GM23338 (cell line): ENCODE measurements around the gene EID2. TPM values are rescaled to one million over a fixed set of nuclear protein-coding genes. Genes with fewer than 3 reads are reported as not detected.

ENCODE experiments used
- ATAC-seq: fragments of 200-7000 bp; cut with Tn5 transposase; 3 replicates; pipeline ENCODE4 v1.9.1; 2020
- DNase-seq: peaks from one replicate; pipeline ENCODE4 v3.0.0-alpha.2; 2015; ENCODE audit warnings: low spot score
- H2AFZ ChIP-seq: fragments of 200-600 bp; sonication (generic); 2 replicates; pipeline ENCODE4 v1.8.0; 2016; ENCODE audit warnings: antibody characterized with exemption, mild to moderate bottlenecking, moderate library complexity
- H3F3A ChIP-seq: fragments of 200-600 bp; sonication (generic); replicated peaks from 2 replicates; pipeline ENCODE4 v1.8.0; 2017; ENCODE audit warnings: antibody characterized with exemption, mixed run types, low read depth
- H3K27ac ChIP-seq: fragments of 200-600 bp; sonication (generic); 2 replicates; pipeline ENCODE4 v1.6.1; 2016; ENCODE audit warnings: low read depth
- H3K27me3 ChIP-seq: fragments of 200-600 bp; sonication (generic); 2 replicates; pipeline ENCODE4 v1.8.0; 2016; ENCODE audit warnings: mild to moderate bottlenecking, mixed run types, moderate library complexity; ENCODE audit not compliant: insufficient read depth
- H3K36me3 ChIP-seq: fragments of 200-600 bp; sonication (generic); 2 replicates; pipeline ENCODE4 v1.8.0; 2016; ENCODE audit warnings: mild to moderate bottlenecking; ENCODE audit not compliant: insufficient read depth
- H3K4me1 ChIP-seq: fragments of 200-600 bp; sonication (generic); 2 replicates; pipeline ENCODE4 v1.8.0; 2016; ENCODE audit warnings: mild to moderate bottlenecking, moderate library complexity; ENCODE audit not compliant: insufficient read depth
- H3K4me2 ChIP-seq: fragments of 200-600 bp; sonication (generic); 2 replicates; pipeline ENCODE4 v1.7.1; 2017; ENCODE audit warnings: mixed run types
- H3K4me3 ChIP-seq: fragments of 200-600 bp; sonication (generic); 2 replicates; pipeline ENCODE4 v1.6.1; 2016; ENCODE audit warnings: mixed run types
- H3K79me2 ChIP-seq: fragments of 200-600 bp; sonication (generic); replicated peaks from 2 replicates; pipeline ENCODE4 v1.8.0; 2017; ENCODE audit warnings: mild to moderate bottlenecking; ENCODE audit not compliant: insufficient read depth
- H3K9me2 ChIP-seq: fragments of 200-600 bp; sonication (generic); 2 replicates; pipeline ENCODE4 v1.8.0; 2017; ENCODE audit not compliant: insufficient read depth
- H4K20me1 ChIP-seq: fragments of 200-600 bp; sonication (generic); replicated peaks from 2 replicates; pipeline ENCODE4 v1.8.0; 2017; ENCODE audit warnings: mild to moderate bottlenecking; ENCODE audit not compliant: insufficient read depth
- H3K27ac Mint-ChIP-seq: 2 replicates; pipeline ENCODE4 v1.8.0; 2020; ENCODE audit warnings: inconsistent platforms, mild to moderate bottlenecking, moderate library complexity, mixed read lengths
- H3K27me3 Mint-ChIP-seq: 3 replicates; pipeline ENCODE4 v1.8.0; 2022; ENCODE audit warnings: low read depth, mild to moderate bottlenecking, moderate library complexity, mixed read lengths, inconsistent platforms; ENCODE audit not compliant: insufficient read depth, poor library complexity
- H3K36me3 Mint-ChIP-seq: 3 replicates; pipeline ENCODE4 v1.8.0; 2021; ENCODE audit warnings: low read depth, mild to moderate bottlenecking, inconsistent platforms, moderate library complexity, mixed read lengths
- H3K4me1 Mint-ChIP-seq: 3 replicates; pipeline ENCODE4 v1.8.0; 2020; ENCODE audit warnings: mild to moderate bottlenecking, inconsistent platforms, mixed read lengths
- H3K4me3 Mint-ChIP-seq: 3 replicates; pipeline ENCODE4 v1.8.0; 2021; ENCODE audit warnings: moderate library complexity, mild to moderate bottlenecking, inconsistent platforms, mixed read lengths
- H3K9me3 Mint-ChIP-seq: 3 replicates; pipeline ENCODE4 v1.8.0; 2020; ENCODE audit warnings: moderate library complexity, mild to moderate bottlenecking, inconsistent platforms, mixed read lengths
- EZH2 ChIP-seq: fragments of 200-600 bp; sonication (generic); IDR thresholded peaks from one replicate; pipeline ENCODE4 v1.8.0; 2017; ENCODE audit warnings: antibody characterized with exemption, mild to moderate bottlenecking, low read depth; ENCODE audit not compliant: unreplicated experiment
- JUNB ChIP-seq: IDR thresholded peaks from one replicate; pipeline ENCODE4 v1.6.1; 2016; ENCODE audit warnings: antibody characterized with exemption; ENCODE audit not compliant: unreplicated experiment
- STAT1 ChIP-seq: IDR thresholded peaks from one replicate; pipeline ENCODE4 v1.6.1; 2016; ENCODE audit warnings: antibody characterized with exemption; ENCODE audit not compliant: unreplicated experiment
- ZNF331 ChIP-seq: fragments of 250-450 bp; sonication (Bioruptor Pico); IDR thresholded peaks from 2 replicates; pipeline ENCODE4 v1.5.0; 2020; ENCODE audit warnings: low read depth, mild to moderate bottlenecking, moderate library complexity
- polyA plus RNA-seq: library from polyadenylated mRNA; unstranded; fragments of >200 nt; fragmentation: Nextera tagmentation; extraction: Ambion mirVana; gene quantifications from 2 replicates; pipeline ENCODE4 v1.2.1, GENCODE V29; 2016
- total RNA-seq: library from RNA; depleted of rRNA; stranded (reverse); fragments of >200 nt; shearing (Covaris generic); gene quantifications from 2 replicates; pipeline ENCODE4 v1.2.3, GENCODE V29; 2014
- TF ChIP-seq, protein P1 (sequence below), 2 experiments: fragments of 200-600 bp in 1 of 2; sonication (generic) in 1 of 2; conservative IDR thresholded peaks; 2 replicates each; pipeline versions ENCODE4 v1.5.1 to v1.6.1; 2016 to 2017; ENCODE audit warnings: antibody characterized with exemption in 2 of 2, low read depth in 2 of 2, mild to moderate bottlenecking in 2 of 2, moderate library complexity in 1 of 2
- TF ChIP-seq, protein P2 (sequence below): IDR thresholded peaks from 2 replicates; pipeline ENCODE4 v1.6.1; 2016; ENCODE audit warnings: antibody characterized with exemption
- TF ChIP-seq, protein P3 (sequence below): fragments of 250-450 bp; sonication (Bioruptor Pico); IDR thresholded peaks from 2 replicates; pipeline ENCODE4 v1.5.0; 2020; ENCODE audit warnings: mild to moderate bottlenecking, moderate library complexity
- TF ChIP-seq, protein P4 (sequence below): IDR thresholded peaks from one replicate; pipeline ENCODE4 v1.6.1; 2018; ENCODE audit warnings: antibody characterized with exemption; ENCODE audit not compliant: unreplicated experiment

EID2 gene
- total and polyA plus RNA-seq, 2 experiments from 2014 or later = 24.4 to 25.2 TPM

DNA sequence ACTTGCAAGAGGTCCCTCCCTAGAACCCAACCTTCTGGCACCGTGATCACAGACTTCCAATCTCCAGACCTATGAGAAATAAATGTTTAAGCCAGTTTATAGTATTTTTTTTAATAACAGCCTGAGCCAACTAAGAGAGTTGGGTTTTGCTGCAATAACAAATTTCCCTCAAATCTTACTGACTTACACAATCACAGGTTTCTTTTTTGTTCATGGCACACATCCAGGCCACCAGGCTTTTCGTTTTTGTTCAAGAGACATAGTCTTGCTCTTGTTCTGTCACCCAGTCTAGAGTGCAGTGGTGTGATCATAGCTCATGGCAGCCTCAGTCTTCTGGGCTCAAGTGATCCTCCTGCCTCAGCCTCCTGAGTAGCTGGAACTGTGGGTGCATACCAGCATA, 27.0 kb downstream of the EID2 start:
- Histone ChIP-seq H3K79me2 (peaks cover 16% of the 10 kb centered on the region), H3K27me3 (peaks cover 39% of the 10 kb centered on the region), H2AFZ (no peak overlapping the region), H3F3A (peaks cover 21% of the 10 kb centered on the region; the same call in 1 of the 2 replicates), H3K4me3 (no peak overlapping the region), H4K20me1 (0 out of 2 replicates have a peak, but pooled peaks cover 4% of the 10 kb centered on the region), H3K27ac (no peak overlapping the region), H3K9me2 (no peaks in the 10 kb centered on the region), H3K4me2 (no peak overlapping the region), H3K4me1 (peaks cover 8% of the 10 kb centered on the region), H3K36me3 (no peaks in the 10 kb centered on the region)
- H3K27ac Mint-ChIP-seq = no peak overlapping the region
- H3K9me3 Mint-ChIP-seq = peaks cover 9% of the 10 kb centered on the region; the same call in 2 of the 3 replicates
- ATAC-seq (no peak), DNase-seq (no peak)
- peaks cover 12% of the 10 kb centered on the region for H3K36me3 Mint-ChIP-seq
- H3K4me1 Mint-ChIP-seq = peaks cover 16% of the 10 kb centered on the region
- peaks cover 46% of the 10 kb centered on the region for H3K27me3 Mint-ChIP-seq
- H3K4me3 Mint-ChIP-seq = no peak overlapping the region
- TF ChIP-seq ZNF331 (CRISPR knock-in tag) (no peak), EZH2 (no peak), JUNB (no peak), STAT1 (no peak)
- TF ChIP-seq, protein P1, sequence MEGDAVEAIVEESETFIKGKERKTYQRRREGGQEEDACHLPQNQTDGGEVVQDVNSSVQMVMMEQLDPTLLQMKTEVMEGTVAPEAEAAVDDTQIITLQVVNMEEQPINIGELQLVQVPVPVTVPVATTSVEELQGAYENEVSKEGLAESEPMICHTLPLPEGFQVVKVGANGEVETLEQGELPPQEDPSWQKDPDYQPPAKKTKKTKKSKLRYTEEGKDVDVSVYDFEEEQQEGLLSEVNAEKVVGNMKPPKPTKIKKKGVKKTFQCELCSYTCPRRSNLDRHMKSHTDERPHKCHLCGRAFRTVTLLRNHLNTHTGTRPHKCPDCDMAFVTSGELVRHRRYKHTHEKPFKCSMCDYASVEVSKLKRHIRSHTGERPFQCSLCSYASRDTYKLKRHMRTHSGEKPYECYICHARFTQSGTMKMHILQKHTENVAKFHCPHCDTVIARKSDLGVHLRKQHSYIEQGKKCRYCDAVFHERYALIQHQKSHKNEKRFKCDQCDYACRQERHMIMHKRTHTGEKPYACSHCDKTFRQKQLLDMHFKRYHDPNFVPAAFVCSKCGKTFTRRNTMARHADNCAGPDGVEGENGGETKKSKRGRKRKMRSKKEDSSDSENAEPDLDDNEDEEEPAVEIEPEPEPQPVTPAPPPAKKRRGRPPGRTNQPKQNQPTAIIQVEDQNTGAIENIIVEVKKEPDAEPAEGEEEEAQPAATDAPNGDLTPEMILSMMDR (conservative IDR thresholded peaks at IDR 0.05; ENCODE audit: low read depth in 2 of 2) = no peak
- TF ChIP-seq, protein P2, sequence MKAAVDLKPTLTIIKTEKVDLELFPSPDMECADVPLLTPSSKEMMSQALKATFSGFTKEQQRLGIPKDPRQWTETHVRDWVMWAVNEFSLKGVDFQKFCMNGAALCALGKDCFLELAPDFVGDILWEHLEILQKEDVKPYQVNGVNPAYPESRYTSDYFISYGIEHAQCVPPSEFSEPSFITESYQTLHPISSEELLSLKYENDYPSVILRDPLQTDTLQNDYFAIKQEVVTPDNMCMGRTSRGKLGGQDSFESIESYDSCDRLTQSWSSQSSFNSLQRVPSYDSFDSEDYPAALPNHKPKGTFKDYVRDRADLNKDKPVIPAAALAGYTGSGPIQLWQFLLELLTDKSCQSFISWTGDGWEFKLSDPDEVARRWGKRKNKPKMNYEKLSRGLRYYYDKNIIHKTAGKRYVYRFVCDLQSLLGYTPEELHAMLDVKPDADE = no peak
- TF ChIP-seq, protein P3, sequence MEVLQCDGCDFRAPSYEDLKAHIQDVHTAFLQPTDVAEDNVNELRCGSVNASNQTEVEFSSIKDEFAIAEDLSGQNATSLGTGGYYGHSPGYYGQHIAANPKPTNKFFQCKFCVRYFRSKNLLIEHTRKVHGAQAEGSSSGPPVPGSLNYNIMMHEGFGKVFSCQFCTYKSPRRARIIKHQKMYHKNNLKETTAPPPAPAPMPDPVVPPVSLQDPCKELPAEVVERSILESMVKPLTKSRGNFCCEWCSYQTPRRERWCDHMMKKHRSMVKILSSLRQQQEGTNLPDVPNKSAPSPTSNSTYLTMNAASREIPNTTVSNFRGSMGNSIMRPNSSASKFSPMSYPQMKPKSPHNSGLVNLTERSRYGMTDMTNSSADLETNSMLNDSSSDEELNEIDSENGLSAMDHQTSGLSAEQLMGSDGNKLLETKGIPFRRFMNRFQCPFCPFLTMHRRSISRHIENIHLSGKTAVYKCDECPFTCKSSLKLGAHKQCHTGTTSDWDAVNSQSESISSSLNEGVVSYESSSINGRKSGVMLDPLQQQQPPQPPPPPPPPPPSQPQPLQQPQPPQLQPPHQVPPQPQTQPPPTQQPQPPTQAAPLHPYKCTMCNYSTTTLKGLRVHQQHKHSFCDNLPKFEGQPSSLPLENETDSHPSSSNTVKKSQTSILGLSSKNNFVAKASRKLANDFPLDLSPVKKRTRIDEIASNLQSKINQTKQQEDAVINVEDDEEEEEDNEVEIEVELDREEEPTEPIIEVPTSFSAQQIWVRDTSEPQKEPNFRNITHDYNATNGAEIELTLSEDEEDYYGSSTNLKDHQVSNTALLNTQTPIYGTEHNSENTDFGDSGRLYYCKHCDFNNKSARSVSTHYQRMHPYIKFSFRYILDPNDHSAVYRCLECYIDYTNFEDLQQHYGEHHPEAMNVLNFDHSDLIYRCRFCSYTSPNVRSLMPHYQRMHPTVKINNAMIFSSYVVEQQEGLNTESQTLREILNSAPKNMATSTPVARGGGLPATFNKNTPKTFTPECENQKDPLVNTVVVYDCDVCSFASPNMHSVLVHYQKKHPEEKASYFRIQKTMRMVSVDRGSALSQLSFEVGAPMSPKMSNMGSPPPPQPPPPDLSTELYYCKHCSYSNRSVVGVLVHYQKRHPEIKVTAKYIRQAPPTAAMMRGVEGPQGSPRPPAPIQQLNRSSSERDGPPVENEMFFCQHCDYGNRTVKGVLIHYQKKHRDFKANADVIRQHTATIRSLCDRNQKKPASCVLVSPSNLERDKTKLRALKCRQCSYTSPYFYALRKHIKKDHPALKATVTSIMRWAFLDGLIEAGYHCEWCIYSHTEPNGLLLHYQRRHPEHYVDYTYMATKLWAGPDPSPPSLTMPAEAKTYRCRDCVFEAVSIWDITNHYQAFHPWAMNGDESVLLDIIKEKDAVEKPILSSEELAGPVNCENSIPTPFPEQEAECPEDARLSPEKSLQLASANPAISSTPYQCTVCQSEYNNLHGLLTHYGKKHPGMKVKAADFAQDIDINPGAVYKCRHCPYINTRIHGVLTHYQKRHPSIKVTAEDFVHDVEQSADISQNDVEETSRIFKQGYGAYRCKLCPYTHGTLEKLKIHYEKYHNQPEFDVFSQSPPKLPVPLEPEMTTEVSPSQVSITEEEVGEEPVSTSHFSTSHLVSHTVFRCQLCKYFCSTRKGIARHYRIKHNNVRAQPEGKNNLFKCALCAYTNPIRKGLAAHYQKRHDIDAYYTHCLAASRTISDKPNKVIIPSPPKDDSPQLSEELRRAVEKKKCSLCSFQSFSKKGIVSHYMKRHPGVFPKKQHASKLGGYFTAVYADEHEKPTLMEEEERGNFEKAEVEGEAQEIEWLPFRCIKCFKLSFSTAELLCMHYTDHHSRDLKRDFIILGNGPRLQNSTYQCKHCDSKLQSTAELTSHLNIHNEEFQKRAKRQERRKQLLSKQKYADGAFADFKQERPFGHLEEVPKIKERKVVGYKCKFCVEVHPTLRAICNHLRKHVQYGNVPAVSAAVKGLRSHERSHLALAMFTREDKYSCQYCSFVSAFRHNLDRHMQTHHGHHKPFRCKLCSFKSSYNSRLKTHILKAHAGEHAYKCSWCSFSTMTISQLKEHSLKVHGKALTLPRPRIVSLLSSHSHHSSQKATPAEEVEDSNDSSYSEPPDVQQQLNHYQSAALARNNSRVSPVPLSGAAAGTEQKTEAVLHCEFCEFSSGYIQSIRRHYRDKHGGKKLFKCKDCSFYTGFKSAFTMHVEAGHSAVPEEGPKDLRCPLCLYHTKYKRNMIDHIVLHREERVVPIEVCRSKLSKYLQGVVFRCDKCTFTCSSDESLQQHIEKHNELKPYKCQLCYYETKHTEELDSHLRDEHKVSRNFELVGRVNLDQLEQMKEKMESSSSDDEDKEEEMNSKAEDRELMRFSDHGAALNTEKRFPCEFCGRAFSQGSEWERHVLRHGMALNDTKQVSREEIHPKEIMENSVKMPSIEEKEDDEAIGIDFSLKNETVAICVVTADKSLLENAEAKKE (CRISPR knock-in tag) = no peak
- TF ChIP-seq, protein P4, sequence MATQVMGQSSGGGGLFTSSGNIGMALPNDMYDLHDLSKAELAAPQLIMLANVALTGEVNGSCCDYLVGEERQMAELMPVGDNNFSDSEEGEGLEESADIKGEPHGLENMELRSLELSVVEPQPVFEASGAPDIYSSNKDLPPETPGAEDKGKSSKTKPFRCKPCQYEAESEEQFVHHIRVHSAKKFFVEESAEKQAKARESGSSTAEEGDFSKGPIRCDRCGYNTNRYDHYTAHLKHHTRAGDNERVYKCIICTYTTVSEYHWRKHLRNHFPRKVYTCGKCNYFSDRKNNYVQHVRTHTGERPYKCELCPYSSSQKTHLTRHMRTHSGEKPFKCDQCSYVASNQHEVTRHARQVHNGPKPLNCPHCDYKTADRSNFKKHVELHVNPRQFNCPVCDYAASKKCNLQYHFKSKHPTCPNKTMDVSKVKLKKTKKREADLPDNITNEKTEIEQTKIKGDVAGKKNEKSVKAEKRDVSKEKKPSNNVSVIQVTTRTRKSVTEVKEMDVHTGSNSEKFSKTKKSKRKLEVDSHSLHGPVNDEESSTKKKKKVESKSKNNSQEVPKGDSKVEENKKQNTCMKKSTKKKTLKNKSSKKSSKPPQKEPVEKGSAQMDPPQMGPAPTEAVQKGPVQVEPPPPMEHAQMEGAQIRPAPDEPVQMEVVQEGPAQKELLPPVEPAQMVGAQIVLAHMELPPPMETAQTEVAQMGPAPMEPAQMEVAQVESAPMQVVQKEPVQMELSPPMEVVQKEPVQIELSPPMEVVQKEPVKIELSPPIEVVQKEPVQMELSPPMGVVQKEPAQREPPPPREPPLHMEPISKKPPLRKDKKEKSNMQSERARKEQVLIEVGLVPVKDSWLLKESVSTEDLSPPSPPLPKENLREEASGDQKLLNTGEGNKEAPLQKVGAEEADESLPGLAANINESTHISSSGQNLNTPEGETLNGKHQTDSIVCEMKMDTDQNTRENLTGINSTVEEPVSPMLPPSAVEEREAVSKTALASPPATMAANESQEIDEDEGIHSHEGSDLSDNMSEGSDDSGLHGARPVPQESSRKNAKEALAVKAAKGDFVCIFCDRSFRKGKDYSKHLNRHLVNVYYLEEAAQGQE = no peak
